ENCODE measurements around the gene DEFB126.
A peak's percentile ranks its signal among the peaks of the same experiment; 100 is the strongest.

DEFB126 gene

DNA sequence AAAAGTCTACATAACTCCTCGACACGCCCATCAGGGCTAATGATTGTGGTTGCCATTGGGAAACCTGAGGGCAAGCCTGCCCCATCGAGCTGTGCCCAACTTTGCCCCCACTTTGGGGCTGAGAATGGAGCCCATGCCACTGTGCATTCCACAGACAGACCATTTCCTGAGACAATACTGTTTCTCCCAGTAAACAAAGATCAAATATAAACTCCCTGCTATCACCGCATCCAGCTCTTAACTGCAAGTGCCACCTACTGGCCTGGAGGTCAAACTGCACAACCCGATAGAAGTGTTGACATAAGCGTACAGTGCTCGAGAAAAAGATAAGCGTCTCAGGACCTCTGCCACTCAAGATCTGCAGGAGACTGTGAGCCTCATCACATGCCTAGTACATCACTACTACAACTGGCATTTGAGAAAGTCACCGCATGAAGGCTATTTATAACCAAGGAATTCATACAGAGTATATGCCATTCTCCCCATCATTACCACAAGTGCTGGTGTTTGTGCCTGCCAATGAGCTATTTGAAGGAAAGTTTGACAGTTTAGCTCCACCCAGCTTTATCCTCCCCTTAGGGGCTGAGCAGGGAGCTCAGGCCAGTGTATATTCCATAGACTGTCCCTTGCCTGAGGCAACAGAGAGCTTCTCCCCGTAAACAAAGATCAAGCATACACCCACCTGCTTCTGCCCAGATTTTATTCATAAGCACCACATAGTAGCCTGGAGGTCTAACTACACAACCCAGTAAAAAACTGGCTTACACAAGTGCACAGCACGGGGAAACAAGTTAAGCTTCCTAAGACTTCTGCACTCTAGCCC is 4.5 kb upstream of the DEFB126 start:
- Histone ChIP-seq H3K27me3 (ENCODE audit: insufficient read depth, poor library complexity, severe bottlenecking) (peaks cover 5% of the 10 kb centered on the region), H3K27ac (replicated peaks) (no peak overlapping the region), H3K4me3 (replicated peaks; ENCODE audit: insufficient read depth, low read length) (no peak overlapping the region)
- DNase-seq (ENCODE audit: low read depth in 1 of 2, low spot score in 1 of 2), result peak in 1 of 2 experiments; percentile 2
- TF ChIP-seq, protein P1, sequence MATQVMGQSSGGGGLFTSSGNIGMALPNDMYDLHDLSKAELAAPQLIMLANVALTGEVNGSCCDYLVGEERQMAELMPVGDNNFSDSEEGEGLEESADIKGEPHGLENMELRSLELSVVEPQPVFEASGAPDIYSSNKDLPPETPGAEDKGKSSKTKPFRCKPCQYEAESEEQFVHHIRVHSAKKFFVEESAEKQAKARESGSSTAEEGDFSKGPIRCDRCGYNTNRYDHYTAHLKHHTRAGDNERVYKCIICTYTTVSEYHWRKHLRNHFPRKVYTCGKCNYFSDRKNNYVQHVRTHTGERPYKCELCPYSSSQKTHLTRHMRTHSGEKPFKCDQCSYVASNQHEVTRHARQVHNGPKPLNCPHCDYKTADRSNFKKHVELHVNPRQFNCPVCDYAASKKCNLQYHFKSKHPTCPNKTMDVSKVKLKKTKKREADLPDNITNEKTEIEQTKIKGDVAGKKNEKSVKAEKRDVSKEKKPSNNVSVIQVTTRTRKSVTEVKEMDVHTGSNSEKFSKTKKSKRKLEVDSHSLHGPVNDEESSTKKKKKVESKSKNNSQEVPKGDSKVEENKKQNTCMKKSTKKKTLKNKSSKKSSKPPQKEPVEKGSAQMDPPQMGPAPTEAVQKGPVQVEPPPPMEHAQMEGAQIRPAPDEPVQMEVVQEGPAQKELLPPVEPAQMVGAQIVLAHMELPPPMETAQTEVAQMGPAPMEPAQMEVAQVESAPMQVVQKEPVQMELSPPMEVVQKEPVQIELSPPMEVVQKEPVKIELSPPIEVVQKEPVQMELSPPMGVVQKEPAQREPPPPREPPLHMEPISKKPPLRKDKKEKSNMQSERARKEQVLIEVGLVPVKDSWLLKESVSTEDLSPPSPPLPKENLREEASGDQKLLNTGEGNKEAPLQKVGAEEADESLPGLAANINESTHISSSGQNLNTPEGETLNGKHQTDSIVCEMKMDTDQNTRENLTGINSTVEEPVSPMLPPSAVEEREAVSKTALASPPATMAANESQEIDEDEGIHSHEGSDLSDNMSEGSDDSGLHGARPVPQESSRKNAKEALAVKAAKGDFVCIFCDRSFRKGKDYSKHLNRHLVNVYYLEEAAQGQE (IDR thresholded peaks at IDR 0.05; ENCODE audit: insufficient replicate concordance, low read depth), result no peak
- TF ChIP-seq GABPA (IDR thresholded peaks at IDR 0.05; ENCODE audit: low read depth) (no peak), POLR2AphosphoS5 (IDR thresholded peaks at IDR 0.05; ENCODE audit: low read depth) (no peak), SPI1 (IDR thresholded peaks at IDR 0.05; ENCODE audit: borderline replicate concordance, low read depth) (no peak)
- TF ChIP-seq, protein P2, sequence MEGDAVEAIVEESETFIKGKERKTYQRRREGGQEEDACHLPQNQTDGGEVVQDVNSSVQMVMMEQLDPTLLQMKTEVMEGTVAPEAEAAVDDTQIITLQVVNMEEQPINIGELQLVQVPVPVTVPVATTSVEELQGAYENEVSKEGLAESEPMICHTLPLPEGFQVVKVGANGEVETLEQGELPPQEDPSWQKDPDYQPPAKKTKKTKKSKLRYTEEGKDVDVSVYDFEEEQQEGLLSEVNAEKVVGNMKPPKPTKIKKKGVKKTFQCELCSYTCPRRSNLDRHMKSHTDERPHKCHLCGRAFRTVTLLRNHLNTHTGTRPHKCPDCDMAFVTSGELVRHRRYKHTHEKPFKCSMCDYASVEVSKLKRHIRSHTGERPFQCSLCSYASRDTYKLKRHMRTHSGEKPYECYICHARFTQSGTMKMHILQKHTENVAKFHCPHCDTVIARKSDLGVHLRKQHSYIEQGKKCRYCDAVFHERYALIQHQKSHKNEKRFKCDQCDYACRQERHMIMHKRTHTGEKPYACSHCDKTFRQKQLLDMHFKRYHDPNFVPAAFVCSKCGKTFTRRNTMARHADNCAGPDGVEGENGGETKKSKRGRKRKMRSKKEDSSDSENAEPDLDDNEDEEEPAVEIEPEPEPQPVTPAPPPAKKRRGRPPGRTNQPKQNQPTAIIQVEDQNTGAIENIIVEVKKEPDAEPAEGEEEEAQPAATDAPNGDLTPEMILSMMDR (IDR thresholded peaks at IDR 0.05; ENCODE audit: insufficient read depth, low read length), result no peak

DNA sequence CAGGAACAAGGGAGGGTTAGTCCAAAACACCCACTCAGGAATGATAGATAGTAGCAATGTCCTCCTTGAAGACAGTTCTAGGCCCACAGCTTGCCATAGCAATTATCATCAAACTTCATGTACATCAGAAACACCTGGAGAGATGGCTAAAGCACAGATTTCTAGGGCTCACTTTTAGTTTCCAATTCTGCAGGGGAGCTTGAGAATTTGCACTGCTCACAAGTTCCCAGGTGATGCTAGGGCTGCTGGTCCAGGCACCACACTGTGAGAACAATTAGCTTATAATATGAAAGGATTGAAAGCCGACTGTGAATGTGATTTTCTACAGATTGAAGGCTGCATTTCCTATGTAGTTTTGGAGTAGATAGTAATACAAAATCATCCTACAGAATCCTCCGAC is 3.5 kb downstream of the DEFB126 start:
- peaks cover 19% of the 10 kb centered on the region for H3K27me3 ChIP-seq (ENCODE audit: insufficient read depth, poor library complexity, severe bottlenecking)
- DNase-seq (ENCODE audit: low read depth in 1 of 2, low spot score in 1 of 2), result no peak
- H3K27ac ChIP-seq (replicated peaks), result no peak overlapping the region
- no peak overlapping the region for H3K4me3 ChIP-seq (replicated peaks; ENCODE audit: insufficient read depth, low read length)
- no peak for TF ChIP-seq GABPA (IDR thresholded peaks at IDR 0.05; ENCODE audit: low read depth)

DNA sequence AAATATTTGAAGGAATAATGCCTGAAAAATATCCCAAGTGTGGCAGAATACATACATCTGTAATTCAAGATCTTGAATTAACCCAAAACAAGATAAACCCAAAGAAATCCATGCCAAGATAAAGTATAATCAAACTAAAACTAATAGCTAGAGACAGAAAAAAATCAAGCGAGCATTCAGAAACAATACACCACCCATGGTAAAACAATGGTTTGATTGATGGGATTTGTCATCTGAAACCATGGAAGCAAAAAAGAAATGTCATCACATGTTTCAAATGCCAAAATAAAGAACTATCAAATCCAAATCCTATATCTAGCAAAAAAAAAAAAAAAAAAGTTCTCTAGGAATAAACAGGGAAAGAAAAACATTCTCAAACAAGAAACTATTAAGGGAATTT is 9.7 kb downstream of the DEFB126 start:
- H3K27me3 ChIP-seq (ENCODE audit: insufficient read depth, poor library complexity, severe bottlenecking), result peaks cover 5% of the 10 kb centered on the region
- H3K27ac ChIP-seq (replicated peaks), result no peak overlapping the region
- TF ChIP-seq, protein P1 (IDR thresholded peaks at IDR 0.05; ENCODE audit: insufficient replicate concordance, low read depth), result no peak
- TF ChIP-seq GABPA (IDR thresholded peaks at IDR 0.05; ENCODE audit: low read depth) (no peak), SPI1 (IDR thresholded peaks at IDR 0.05; ENCODE audit: borderline replicate concordance, low read depth) (no peak), POLR2AphosphoS5 (IDR thresholded peaks at IDR 0.05; ENCODE audit: low read depth) (no peak)
- TF ChIP-seq, protein P2 (IDR thresholded peaks at IDR 0.05; ENCODE audit: insufficient read depth, low read length), result no peak
- no peak overlapping the region for H3K4me3 ChIP-seq (replicated peaks; ENCODE audit: insufficient read depth, low read length)
- no peak for DNase-seq (ENCODE audit: low read depth in 1 of 2, low spot score in 1 of 2)

DNA sequence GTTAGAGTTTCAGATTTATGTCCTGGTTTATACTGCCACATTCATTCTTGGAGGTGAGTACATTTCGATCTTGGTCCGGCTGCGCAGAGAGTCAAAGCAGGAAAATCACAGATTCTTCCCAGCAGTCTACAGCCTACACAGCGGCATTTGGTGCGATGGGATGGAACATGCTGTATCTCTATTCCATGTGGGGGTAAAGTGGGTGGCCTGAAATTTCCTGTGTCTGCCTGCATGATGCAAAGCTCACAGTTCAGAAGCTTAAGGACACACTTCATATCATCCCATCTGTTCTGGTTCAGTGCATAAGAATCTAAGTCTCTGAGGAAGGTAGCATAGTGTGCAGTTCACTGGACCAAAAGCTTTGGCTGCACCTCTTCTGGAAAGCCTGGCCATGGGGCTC is 14.8 kb downstream of the DEFB126 start, which contains the start of gene DEFB127:
TSS of gene DEFB127 (plus strand) at position 301 of the 400 bp plus-strand sequence. CDS start at position 392, 91 bp downstream.
- no peak for TF ChIP-seq POLR2AphosphoS5 (IDR thresholded peaks at IDR 0.05; ENCODE audit: low read depth)
- TF ChIP-seq, protein P2 (IDR thresholded peaks at IDR 0.05; ENCODE audit: insufficient read depth, low read length), result no peak
- no peak for TF ChIP-seq SPI1 (IDR thresholded peaks at IDR 0.05; ENCODE audit: borderline replicate concordance, low read depth)
- Histone ChIP-seq H3K27ac (replicated peaks) (no peak within 1 kb of the TSS), H3K27me3 (ENCODE audit: insufficient read depth, poor library complexity, severe bottlenecking) (peaks cover 2% of the 10 kb centered on the region), H3K4me3 (replicated peaks; ENCODE audit: insufficient read depth, low read length) (no peak within 1 kb of the TSS)
- DNase-seq (ENCODE audit: low read depth in 1 of 2, low spot score in 1 of 2), result no peak
